Osteoblast (primary cell): Measurements from ENCODE around the gene C9orf43. TPM values are rescaled to one million over a fixed set of nuclear protein-coding genes. Genes with fewer than 3 reads are reported as not detected.

Experiments
- DNase-seq: peaks from one replicate; pipeline ENCODE4 v3.0.0; 2011; ENCODE audit warnings: low spot score, mixed read lengths; ENCODE audit not compliant: insufficient read length; ENCODE audit errors: missing footprints
- H2AFZ ChIP-seq: 2 replicates; pipeline ENCODE4 v1.6.0; 2011; ENCODE audit warnings: mild to moderate bottlenecking, low read length
- H3K27ac ChIP-seq: 2 replicates; pipeline ENCODE4 v1.5.1; 2011; ENCODE audit warnings: mild to moderate bottlenecking, low read depth, low read length, moderate library complexity
- H3K27me3 ChIP-seq: 2 replicates; pipeline ENCODE4 v1.6.0; 2012; ENCODE audit warnings: mild to moderate bottlenecking, control low read depth, inconsistent platforms, low read length, moderate library complexity; ENCODE audit not compliant: insufficient read depth
- H3K36me3 ChIP-seq: 2 replicates; pipeline ENCODE4 v1.5.1; 2011; ENCODE audit warnings: mild to moderate bottlenecking, low read length, control low read depth, moderate library complexity; ENCODE audit not compliant: insufficient read depth
- H3K4me1 ChIP-seq: 2 replicates; pipeline ENCODE4 v1.5.1; 2011; ENCODE audit warnings: mild to moderate bottlenecking, low read length, control low read depth, moderate library complexity; ENCODE audit not compliant: insufficient read depth
- H3K4me2 ChIP-seq: 2 replicates; pipeline ENCODE4 v1.6.0; 2011; ENCODE audit warnings: mild to moderate bottlenecking, low read length; ENCODE audit not compliant: insufficient read depth
- H3K4me3 ChIP-seq: fragments of 200-600 bp; sonication (generic); 3 replicates; pipeline ENCODE4 v1.5.1; 2012; ENCODE audit warnings: mild to moderate bottlenecking, low read length, inconsistent platforms; ENCODE audit not compliant: insufficient read depth
- H3K79me2 ChIP-seq: 2 replicates; pipeline ENCODE4 v1.6.0; 2012; ENCODE audit warnings: mild to moderate bottlenecking, low read length, control low read depth, inconsistent platforms; ENCODE audit not compliant: insufficient read depth
- H3K9me3 ChIP-seq: 2 replicates; pipeline ENCODE4 v1.5.1; 2011; ENCODE audit warnings: low read depth, low read length, control low read depth
- H4K20me1 ChIP-seq: 2 replicates; pipeline ENCODE4 v1.6.0; 2012; ENCODE audit warnings: mild to moderate bottlenecking, low read length, control low read depth; ENCODE audit not compliant: insufficient read depth
- total RNA-seq: library from RNA; depleted of rRNA; stranded (reverse); fragments of >200 nt; gene quantifications from 2 replicates; pipeline ENCODE4 v1.2.3, GENCODE V29; 2012
- TF ChIP-seq, protein P1 (sequence below): IDR thresholded peaks from 2 replicates; pipeline ENCODE4 v1.5.1; 2011; ENCODE audit warnings: mild to moderate bottlenecking, low read depth, low read length, moderate library complexity; ENCODE audit errors: extremely low read depth

Gene C9orf43
- total RNA-seq, 1 donor, result 0.36 TPM

DNA sequence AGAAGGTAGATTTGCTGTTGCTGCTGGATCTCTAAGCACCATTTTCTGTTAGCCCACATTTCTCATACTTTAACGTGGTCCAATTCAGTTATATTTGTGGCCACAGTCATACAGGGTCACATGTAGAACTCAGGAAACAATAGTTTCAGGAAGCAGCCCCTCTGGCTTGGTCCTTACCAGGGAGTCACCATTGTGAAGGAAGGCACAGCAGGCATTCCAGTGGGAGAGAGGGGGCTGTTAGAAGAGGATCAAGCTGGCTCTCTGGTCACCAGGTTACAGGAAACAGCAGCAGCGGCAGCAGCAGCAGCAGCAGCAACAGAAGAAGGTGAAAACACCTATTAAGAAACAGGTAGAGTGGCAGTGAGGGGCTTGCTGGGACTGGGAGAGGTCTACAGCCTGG, 14.5 kb downstream of the C9orf43 start:
- Histone ChIP-seq H3K4me3 (no peak overlapping the region), H4K20me1 (no peaks in the 10 kb centered on the region), H3K4me2 (no peak overlapping the region), H3K27me3 (peaks cover 13% of the 10 kb centered on the region), H3K9me3 (no peaks in the 10 kb centered on the region), H3K36me3 (no peaks in the 10 kb centered on the region), H3K79me2 (no peaks in the 10 kb centered on the region), H2AFZ (no peak overlapping the region), H3K27ac (no peak overlapping the region), H3K4me1 (no peaks in the 10 kb centered on the region)
- no peak for DNase-seq
- TF ChIP-seq, protein P1, sequence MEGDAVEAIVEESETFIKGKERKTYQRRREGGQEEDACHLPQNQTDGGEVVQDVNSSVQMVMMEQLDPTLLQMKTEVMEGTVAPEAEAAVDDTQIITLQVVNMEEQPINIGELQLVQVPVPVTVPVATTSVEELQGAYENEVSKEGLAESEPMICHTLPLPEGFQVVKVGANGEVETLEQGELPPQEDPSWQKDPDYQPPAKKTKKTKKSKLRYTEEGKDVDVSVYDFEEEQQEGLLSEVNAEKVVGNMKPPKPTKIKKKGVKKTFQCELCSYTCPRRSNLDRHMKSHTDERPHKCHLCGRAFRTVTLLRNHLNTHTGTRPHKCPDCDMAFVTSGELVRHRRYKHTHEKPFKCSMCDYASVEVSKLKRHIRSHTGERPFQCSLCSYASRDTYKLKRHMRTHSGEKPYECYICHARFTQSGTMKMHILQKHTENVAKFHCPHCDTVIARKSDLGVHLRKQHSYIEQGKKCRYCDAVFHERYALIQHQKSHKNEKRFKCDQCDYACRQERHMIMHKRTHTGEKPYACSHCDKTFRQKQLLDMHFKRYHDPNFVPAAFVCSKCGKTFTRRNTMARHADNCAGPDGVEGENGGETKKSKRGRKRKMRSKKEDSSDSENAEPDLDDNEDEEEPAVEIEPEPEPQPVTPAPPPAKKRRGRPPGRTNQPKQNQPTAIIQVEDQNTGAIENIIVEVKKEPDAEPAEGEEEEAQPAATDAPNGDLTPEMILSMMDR, result no peak

DNA sequence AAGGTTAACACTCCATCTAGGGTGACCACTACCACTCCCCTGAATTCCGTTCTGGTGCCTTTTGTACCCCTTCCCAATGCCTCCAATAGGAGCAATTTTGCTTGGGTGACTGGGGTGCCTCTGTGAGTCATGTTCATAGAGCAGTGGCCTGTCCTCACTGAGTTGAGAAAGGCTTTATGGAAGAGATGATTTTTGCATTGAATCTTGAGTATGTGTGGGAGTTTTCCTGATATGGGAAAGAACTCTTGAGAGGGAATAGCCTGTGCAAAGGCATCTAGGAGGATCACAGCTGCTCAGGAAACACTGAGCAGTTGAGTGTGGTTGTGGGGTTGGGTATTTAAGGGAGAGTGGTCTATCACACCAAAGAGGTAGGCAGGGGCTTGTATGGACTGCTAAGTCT, 16.2 kb downstream of the C9orf43 start:
- Histone ChIP-seq H3K4me2 (no peak overlapping the region), H3K4me1 (no peaks in the 10 kb centered on the region), H2AFZ (no peak overlapping the region), H3K79me2 (no peaks in the 10 kb centered on the region), H3K9me3 (no peaks in the 10 kb centered on the region), H3K36me3 (no peaks in the 10 kb centered on the region), H3K27ac (no peak overlapping the region), H4K20me1 (no peaks in the 10 kb centered on the region), H3K27me3 (peaks cover 17% of the 10 kb centered on the region), H3K4me3 (no peak overlapping the region)
- TF ChIP-seq, protein P1, result no peak
- DNase-seq, result no peak

DNA sequence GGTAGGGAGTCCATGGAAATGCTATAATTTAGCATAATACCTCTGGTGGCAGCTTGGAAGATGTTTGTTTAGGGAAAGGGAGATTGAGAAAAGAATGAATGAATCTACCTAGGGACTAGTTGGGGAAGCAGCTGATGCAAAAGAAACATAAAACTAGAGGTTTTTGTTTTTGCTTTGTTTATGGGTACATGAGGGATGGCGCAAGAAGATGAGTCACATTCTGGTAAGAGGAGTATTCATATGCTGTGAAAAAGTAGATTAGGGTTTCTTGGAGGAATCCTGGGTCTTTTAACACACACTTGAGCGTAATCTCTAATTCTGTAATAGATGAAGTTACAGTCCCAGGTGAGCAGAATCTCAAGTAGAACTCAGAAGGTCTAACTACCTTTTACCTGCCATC, 17.1 kb downstream of the C9orf43 start:
- Histone ChIP-seq H4K20me1 (no peaks in the 10 kb centered on the region), H3K79me2 (no peaks in the 10 kb centered on the region), H3K4me1 (no peaks in the 10 kb centered on the region), H3K9me3 (no peaks in the 10 kb centered on the region), H3K27me3 (peaks cover 21% of the 10 kb centered on the region), H3K4me2 (no peak overlapping the region), H3K4me3 (no peak overlapping the region), H3K27ac (no peak overlapping the region), H2AFZ (no peak overlapping the region), H3K36me3 (no peaks in the 10 kb centered on the region)
- TF ChIP-seq, protein P1, result no peak
- no peak for DNase-seq

DNA sequence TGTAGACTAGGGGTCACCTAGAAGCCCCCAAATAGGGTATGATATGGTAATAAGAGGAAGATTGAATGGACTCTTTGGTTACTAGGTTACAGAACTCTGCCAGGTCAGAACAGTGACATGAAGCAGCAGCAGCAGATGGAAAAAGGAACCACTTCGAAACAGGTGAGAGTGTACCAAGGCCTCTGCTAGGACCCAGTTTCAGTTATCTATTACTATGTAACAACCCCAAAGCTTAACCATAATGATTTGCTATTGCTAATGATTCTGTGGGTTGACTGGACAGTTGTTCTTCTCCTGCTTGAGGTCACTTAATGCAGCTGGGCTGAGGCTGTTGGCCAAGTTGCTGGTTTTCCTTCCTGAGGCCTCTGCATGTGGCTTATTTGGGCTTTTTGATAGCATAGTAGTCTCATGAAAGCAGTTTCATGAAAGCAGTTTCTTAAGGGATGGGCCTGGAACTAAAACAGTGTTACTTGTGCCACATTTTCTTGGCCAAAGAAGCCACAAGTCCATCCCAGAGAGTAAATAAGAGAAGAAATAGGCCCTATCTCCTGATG, 17.6 kb downstream of the C9orf43 start:
- Histone ChIP-seq H3K9me3 (no peaks in the 10 kb centered on the region), H3K79me2 (no peaks in the 10 kb centered on the region), H3K36me3 (no peaks in the 10 kb centered on the region), H3K4me1 (no peaks in the 10 kb centered on the region), H3K4me3 (no peak overlapping the region), H2AFZ (no peak overlapping the region), H3K27ac (no peak overlapping the region), H3K4me2 (no peak overlapping the region), H3K27me3 (peaks cover 26% of the 10 kb centered on the region), H4K20me1 (no peaks in the 10 kb centered on the region)
- DNase-seq, result no peak
- TF ChIP-seq, protein P1, result no peak
